VCaP (cell line): ENCODE data around the gene RPS18.

Source experiments
- H3K27ac ChIP-seq: fragments of 450-650 bp; 2 replicates; pipeline ENCODE4 v1.5.1; 2017
- TF ChIP-seq, protein P1 (sequence below): fragments of 450-650 bp; conservative IDR thresholded peaks from 2 replicates; pipeline ENCODE4 v1.5.1; 2017; ENCODE audit warnings: mild to moderate bottlenecking, moderate library complexity

Gene RPS18

GRCh38 chr6:33273924-33274902, 2.3 kb downstream of the RPS18 start:
- H3K27ac ChIP-seq, result peak overlapping the region; percentile 100
- TF ChIP-seq, protein P1, sequence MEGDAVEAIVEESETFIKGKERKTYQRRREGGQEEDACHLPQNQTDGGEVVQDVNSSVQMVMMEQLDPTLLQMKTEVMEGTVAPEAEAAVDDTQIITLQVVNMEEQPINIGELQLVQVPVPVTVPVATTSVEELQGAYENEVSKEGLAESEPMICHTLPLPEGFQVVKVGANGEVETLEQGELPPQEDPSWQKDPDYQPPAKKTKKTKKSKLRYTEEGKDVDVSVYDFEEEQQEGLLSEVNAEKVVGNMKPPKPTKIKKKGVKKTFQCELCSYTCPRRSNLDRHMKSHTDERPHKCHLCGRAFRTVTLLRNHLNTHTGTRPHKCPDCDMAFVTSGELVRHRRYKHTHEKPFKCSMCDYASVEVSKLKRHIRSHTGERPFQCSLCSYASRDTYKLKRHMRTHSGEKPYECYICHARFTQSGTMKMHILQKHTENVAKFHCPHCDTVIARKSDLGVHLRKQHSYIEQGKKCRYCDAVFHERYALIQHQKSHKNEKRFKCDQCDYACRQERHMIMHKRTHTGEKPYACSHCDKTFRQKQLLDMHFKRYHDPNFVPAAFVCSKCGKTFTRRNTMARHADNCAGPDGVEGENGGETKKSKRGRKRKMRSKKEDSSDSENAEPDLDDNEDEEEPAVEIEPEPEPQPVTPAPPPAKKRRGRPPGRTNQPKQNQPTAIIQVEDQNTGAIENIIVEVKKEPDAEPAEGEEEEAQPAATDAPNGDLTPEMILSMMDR, result no peak

DNA sequence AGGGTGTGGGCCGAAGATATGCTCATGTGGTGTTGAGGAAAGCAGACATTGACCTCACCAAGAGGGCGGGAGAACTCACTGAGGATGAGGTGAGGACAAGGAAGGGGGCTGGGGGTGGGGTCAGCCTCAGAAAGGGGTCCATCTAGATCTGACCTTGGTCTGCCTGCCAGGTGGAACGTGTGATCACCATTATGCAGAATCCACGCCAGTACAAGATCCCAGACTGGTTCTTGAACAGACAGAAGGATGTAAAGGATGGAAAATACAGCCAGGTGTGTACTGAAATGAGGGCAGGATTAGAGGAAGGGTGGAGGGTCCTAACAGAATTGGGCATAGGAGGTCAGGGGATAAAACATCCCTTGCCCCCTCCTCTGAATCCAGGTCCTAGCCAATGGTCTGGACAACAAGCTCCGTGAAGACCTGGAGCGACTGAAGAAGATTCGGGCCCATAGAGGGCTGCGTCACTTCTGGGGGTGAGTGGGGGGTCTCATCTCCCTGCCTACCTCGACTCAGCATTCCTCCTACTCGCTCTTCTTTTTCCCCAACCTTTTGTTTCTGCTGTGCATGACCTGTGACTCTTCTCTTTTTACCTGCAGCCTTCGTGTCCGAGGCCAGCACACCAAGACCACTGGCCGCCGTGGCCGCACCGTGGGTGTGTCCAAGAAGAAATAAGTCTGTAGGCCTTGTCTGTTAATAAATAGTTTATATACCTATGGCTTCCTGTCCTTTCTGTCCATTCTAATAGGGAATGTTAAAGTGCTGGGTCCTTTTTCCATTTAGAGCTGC, 4.1 kb downstream of the RPS18 start:
- H3K27ac ChIP-seq, result peak overlapping the region; percentile 100

DNA sequence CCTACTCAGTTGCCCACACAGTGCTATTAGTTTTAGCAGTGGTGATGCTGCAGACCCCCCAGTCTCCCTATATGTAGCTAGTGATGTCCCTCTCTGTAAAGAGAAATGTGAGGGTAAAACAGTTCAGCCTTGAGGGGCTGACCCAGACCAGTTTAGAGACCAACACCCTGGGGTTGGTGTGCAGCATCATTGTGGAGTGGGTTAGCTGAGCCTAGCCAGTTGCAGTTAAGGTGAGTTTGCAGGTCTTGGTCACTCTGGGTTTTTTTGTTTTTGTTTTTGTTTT, 4.6 kb downstream of the RPS18 start:
- H3K27ac ChIP-seq, result peak overlapping the region; percentile 100
- TF ChIP-seq, protein P1, result no peak

DNA sequence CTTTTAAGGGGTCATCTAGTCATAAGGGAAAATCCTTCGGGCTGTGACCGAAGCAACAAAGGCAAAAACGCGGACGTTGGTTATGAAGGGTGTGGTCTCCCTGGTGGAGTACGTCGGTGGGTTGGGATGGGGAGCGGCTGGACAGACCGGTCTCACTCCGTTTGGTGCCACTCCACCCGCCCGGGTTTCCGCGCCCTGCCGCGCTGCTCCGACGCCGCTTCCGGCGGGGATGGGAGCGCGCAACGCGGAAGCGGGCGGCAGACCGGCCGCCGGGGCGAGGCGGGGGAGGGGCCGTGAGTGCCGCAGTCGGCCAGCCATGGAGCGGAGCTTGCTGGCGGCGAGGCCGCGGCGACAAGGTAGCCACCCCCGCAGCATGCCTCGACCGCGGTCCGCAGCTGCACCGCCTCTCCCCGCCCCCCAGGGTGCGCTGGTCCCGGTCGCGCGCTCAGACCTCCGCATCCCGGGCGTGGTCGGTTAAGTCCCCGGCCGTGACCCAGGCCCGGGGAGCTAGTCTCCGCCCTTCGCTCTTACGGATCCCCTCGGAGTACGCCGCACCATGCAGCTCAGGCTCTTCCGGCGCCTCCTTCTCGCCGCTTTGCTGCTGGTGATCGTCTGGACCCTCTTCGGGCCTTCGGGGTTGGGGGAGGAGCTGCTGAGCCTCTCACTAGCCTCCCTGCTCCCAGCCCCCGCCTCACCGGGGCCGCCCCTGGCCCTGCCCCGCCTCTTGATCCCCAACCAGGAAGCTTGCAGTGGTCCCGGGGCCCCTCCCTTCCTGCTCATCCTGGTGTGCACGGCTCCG, 5.2 kb downstream of the RPS18 start, which contains the start of gene B3GALT4:
Gene B3GALT4 (plus strand): TSS at position 260 of the 799 bp plus-strand sequence. CDS start 297 bp downstream, at position 557.
- TF ChIP-seq, protein P1, result peak; percentile 77
- peak within 1 kb of the TSS; percentile 100 for H3K27ac ChIP-seq

GRCh38 chr6:33277663-33278391, 6.0 kb downstream of the RPS18 start:
- H3K27ac ChIP-seq, result peak overlapping the region; percentile 100
- TF ChIP-seq, protein P1, result no peak

GRCh38 chr6:33278392-33278741, 6.5 kb downstream of the RPS18 start:
- H3K27ac ChIP-seq, result peak overlapping the region; percentile 100; the same call in 1 of the 2 replicates
- TF ChIP-seq, protein P1, result no peak

- TF ChIP-seq, protein P1, result no peak
- H3K27ac ChIP-seq, result peak overlapping the region; percentile 100; the same call in 1 of the 2 replicates
Measured at GRCh38 chr6:33278810-33279209, 6.9 kb downstream of the RPS18 start.
